ENCODE measurements around the gene CHML.

DNA sequence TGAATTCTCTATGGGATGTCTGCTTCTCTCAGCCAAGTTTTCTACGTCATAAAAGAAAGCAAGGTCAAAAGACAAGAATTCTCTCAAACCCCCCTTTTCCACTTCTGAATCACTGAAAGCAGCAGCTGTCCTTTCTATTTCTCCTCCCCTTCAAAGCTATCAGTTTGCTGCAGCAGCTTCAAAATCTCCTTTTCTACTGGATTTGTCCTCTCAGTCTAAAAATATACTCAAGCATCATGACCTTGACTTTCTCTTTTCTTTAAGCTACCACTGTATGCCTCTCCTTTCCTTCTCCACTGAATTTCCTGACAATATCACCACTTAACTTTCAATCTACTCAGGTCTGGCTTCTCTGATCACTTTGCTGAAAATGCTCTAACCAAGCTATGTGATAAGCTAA lies 13.8 kb upstream of the CHML start:
- TF ChIP-seq POLR2AphosphoS5 (IDR thresholded peaks at IDR 0.05) = no peak
- TF ChIP-seq, protein P1, sequence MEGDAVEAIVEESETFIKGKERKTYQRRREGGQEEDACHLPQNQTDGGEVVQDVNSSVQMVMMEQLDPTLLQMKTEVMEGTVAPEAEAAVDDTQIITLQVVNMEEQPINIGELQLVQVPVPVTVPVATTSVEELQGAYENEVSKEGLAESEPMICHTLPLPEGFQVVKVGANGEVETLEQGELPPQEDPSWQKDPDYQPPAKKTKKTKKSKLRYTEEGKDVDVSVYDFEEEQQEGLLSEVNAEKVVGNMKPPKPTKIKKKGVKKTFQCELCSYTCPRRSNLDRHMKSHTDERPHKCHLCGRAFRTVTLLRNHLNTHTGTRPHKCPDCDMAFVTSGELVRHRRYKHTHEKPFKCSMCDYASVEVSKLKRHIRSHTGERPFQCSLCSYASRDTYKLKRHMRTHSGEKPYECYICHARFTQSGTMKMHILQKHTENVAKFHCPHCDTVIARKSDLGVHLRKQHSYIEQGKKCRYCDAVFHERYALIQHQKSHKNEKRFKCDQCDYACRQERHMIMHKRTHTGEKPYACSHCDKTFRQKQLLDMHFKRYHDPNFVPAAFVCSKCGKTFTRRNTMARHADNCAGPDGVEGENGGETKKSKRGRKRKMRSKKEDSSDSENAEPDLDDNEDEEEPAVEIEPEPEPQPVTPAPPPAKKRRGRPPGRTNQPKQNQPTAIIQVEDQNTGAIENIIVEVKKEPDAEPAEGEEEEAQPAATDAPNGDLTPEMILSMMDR (IDR thresholded peaks at IDR 0.05) = no peak
- TF ChIP-seq POLR2A (IDR thresholded peaks at IDR 0.05) = no peak
